ENCODE measurements around the gene PPIG. TPM values are rescaled to one million over a fixed set of nuclear protein-coding genes. Genes with fewer than 3 reads are reported as not detected.

The PPIG gene
- 19.6 and 22.9 TPM in 2 replicates for total RNA-seq

DNA sequence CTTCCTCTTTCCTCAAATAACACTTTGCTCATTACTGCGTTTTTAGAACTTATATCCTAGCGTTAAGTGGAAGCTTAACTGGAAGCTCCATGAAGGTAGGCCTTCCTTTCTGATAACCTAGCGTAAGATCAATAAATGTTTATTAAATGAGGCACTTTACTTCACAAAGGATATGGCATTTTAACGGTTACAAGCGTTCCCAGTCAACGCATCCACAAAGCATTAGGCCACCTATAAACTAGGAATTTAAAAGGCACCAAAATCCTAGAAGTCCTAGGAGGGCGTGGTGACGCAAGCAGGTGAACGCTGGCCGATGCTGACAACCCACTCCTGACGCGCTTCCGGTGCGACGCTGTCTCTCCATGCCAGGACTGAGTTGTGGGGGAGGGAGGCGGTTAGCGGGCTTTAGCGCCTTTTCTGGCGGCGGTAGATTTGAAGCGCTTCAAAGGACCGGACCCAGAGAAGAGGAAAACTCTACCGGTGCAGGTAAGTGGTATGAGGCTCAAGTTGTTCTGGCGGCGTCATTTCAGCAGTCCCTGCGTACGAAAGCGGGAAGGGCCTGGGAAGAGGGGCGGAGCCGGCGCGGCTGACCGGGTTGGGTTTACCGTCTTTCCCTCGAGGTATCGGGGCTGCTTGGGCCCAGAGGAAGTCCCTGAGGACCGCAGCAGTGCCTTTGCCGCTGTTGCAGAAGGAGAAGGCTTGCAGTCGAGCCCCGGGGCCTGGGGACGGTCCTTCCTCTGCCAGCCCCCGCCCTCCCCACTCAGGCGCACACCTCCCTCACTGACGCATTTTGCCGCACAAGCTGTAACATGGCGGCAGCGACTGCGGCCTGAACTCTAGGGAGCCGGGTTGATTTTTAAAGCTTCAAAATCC lies at the start of gene PPIG:
Gene PPIG, plus strand, starts transcription at position 347 of the 873 bp plus-strand sequence. CDS start 19,691 bp downstream, outside the sequence.

DNA sequence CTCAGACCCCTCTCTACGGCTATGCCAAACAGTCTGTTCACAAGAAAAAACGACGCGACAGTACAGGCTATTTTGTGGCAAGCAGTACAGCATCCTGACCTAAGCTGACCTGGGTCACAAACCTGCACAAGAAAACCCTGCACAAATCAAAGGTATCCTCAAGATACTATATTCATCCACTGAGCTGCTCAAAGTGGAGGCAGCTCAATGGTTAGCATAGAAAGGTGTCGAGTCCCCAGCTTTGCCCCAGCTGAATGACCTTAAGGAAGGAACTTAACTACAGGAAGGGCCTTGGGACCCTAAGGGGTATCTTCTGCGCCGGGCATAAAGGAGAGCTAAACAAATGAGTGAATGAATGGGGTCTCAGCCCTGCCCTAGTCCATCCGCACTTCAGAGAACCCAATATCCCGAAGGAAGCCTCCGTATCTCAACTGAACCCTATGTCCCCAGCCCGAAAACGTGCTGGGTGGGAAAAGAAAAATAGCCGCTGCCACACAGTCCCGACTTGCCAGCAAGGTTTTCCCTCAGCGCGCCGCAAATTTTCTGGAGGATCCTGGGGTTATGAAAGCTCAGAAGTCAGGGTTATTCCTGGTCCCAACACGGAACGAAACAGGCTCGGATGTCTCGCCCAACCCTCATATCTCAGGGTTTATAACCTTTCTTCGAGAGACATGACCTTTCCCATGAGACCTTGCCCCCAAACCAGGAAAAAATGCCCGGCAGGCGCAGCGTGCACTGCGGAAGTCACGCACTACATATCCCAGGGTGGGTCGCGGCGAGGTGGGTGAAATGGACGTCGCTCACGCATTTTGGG lies 10.8 kb upstream of the PPIG start, which contains the start of gene FASTKD1:
Gene FASTKD1, minus strand, starts transcription at position 706 of the 814 bp plus-strand sequence. CDS start 1,836 bp downstream, outside the sequence.

Other genes with a start within 250 kb of the PPIG start
- not detected in 2 replicates for gene LRP2, start 221.8 kb upstream of the PPIG start, total RNA-seq
- 4.7 and 6.6 TPM in 2 replicates for gene BBS5, start 104.9 kb upstream of the PPIG start, total RNA-seq
- gene KLHL41, start 74.6 kb upstream of the PPIG start, total RNA-seq = 0.85 and 1.7 TPM in 2 replicates
- gene FASTKD1, start 10.5 kb upstream of the PPIG start, total RNA-seq = 12.9 and 18.1 TPM in 2 replicates
- under 0.01 TPM in 1 of 2 replicates, not detected in the other for gene CFAP210, start 110.1 kb downstream of the PPIG start, total RNA-seq
- gene PHOSPHO2, start 110.1 kb downstream of the PPIG start, total RNA-seq = 1.9 and 2.4 TPM in 2 replicates
- 4.2 and 4.8 TPM in 2 replicates for gene KLHL23, start 149.5 kb downstream of the PPIG start, total RNA-seq
- 74.7 and 86.8 TPM in 2 replicates for gene SSB, start 214.5 kb downstream of the PPIG start, total RNA-seq
- 33.8 and 36.2 TPM in 2 replicates for gene METTL5, start 240.6 kb downstream of the PPIG start, total RNA-seq
- 30.7 and 32.9 TPM in 2 replicates for gene UBR3, start 243.1 kb downstream of the PPIG start, total RNA-seq